DOHH2 (cell line): Measurements from ENCODE around the gene NUDT3.

ENCODE experiments used
- H3F3A ChIP-seq: fragments of 200-600 bp; sonication (generic), shearing (Covaris generic); 2 replicates; pipeline ENCODE4 v1.6.0; 2016; ENCODE audit warnings: antibody characterized with exemption, mild to moderate bottlenecking; ENCODE audit not compliant: control insufficient read depth, insufficient read depth
- H3K27ac ChIP-seq: fragments of 200-600 bp; sonication (generic); 2 replicates; pipeline ENCODE4 v1.5.1; 2014; ENCODE audit warnings: low read depth, mild to moderate bottlenecking, low read length, moderate library complexity
- H3K27me3 ChIP-seq: fragments of 200-600 bp; sonication (generic); 2 replicates; pipeline ENCODE4 v1.6.1; 2014; ENCODE audit warnings: mild to moderate bottlenecking, low read length, mixed read lengths; ENCODE audit not compliant: control insufficient read depth
- H3K36me3 ChIP-seq: fragments of 200-600 bp; sonication (generic); 2 replicates; pipeline ENCODE4 v1.6.1; 2014; ENCODE audit warnings: mild to moderate bottlenecking, low read length, moderate library complexity, mixed read lengths; ENCODE audit not compliant: control insufficient read depth
- H3K4me1 ChIP-seq: fragments of 200-600 bp; sonication (generic); 2 replicates; pipeline ENCODE4 v1.6.1; 2014; ENCODE audit warnings: mild to moderate bottlenecking, low read length, mixed read lengths; ENCODE audit not compliant: control insufficient read depth
- H3K4me2 ChIP-seq: fragments of 200-600 bp; sonication (generic); 2 replicates; pipeline ENCODE4 v1.6.0; 2014; ENCODE audit warnings: mild to moderate bottlenecking, low read length, moderate library complexity
- H3K4me3 ChIP-seq: fragments of 200-600 bp; sonication (generic); 2 replicates; pipeline ENCODE4 v1.5.1; 2014; ENCODE audit warnings: mild to moderate bottlenecking, low read length, mixed read lengths
- H3K79me2 ChIP-seq: fragments of 200-600 bp; sonication (generic); 2 replicates; pipeline ENCODE4 v1.6.1; 2014; ENCODE audit warnings: mild to moderate bottlenecking, low read length, mixed read lengths; ENCODE audit not compliant: control insufficient read depth
- H3K9me2 ChIP-seq: fragments of 200-600 bp; sonication (generic); replicated peaks from 2 replicates; pipeline ENCODE4 v1.6.1; 2014; ENCODE audit warnings: mild to moderate bottlenecking, low read length, mixed read lengths; ENCODE audit not compliant: control insufficient read depth
- H3K9me3 ChIP-seq: fragments of 200-600 bp; sonication (generic); 2 replicates; pipeline ENCODE4 v1.6.1; 2014; ENCODE audit warnings: antibody characterized with exemption, low read length, mixed read lengths; ENCODE audit not compliant: control insufficient read depth, insufficient read depth
- H4K20me1 ChIP-seq: fragments of 200-600 bp; sonication (generic); 2 replicates; pipeline ENCODE4 v1.6.0; 2014; ENCODE audit warnings: low read depth, mild to moderate bottlenecking, antibody characterized with exemption, low read length, moderate library complexity; ENCODE audit not compliant: control insufficient read depth, insufficient read depth
- CTCF ChIP-seq: fragments of 200-600 bp; sonication (generic); IDR thresholded peaks from one replicate; pipeline ENCODE4 v1.5.1; 2014; ENCODE audit warnings: antibody characterized with exemption, mild to moderate bottlenecking, low read depth, low read length; ENCODE audit not compliant: poor library complexity, severe bottlenecking
- EZH2phosphoT487 ChIP-seq: fragments of 200-600 bp; sonication (generic); IDR thresholded peaks from 2 replicates; pipeline ENCODE4 v1.6.1; 2017; ENCODE audit warnings: borderline replicate concordance, mild to moderate bottlenecking, antibody characterized with exemption, low read length, moderate library complexity, mixed read lengths

The NUDT3 gene

GRCh38 chr6:34338377-34338776 lies 54.1 kb downstream of the NUDT3 start:
- Histone ChIP-seq H4K20me1 (peaks cover 9% of the 10 kb centered on the region), H3K79me2 (peaks cover 76% of the 10 kb centered on the region), H3K4me3 (no peak overlapping the region), H3K4me2 (no peak overlapping the region), H3K27me3 (no peaks in the 10 kb centered on the region), H3K9me2 (no peaks in the 10 kb centered on the region), H3F3A (peaks cover 19% of the 10 kb centered on the region), H3K9me3 (no peaks in the 10 kb centered on the region), H3K27ac (no peak overlapping the region), H3K36me3 (peaks cover 28% of the 10 kb centered on the region), H3K4me1 (peaks cover 45% of the 10 kb centered on the region)
- no peak for TF ChIP-seq CTCF
- TF ChIP-seq EZH2phosphoT487: no peak

GRCh38 chr6:34334796-34335416 lies 57.6 kb downstream of the NUDT3 start:
- H4K20me1 ChIP-seq: peaks cover 13% of the 10 kb centered on the region
- peak overlapping the region; percentile 93 for H3K4me2 ChIP-seq
- H3F3A ChIP-seq: peaks cover 32% of the 10 kb centered on the region
- peaks cover 18% of the 10 kb centered on the region for H3K36me3 ChIP-seq
- no peaks in the 10 kb centered on the region for H3K9me2 ChIP-seq
- H3K9me3 ChIP-seq: no peaks in the 10 kb centered on the region
- peaks cover 69% of the 10 kb centered on the region for H3K4me1 ChIP-seq
- H3K27ac ChIP-seq: peak overlapping the region; percentile 85
- H3K27me3 ChIP-seq: no peaks in the 10 kb centered on the region
- TF ChIP-seq CTCF: no peak
- no peak for TF ChIP-seq EZH2phosphoT487
- H3K4me3 ChIP-seq: no peak overlapping the region
- peaks cover 64% of the 10 kb centered on the region for H3K79me2 ChIP-seq

- peaks cover 32% of the 10 kb centered on the region for H3F3A ChIP-seq
- peaks cover 64% of the 10 kb centered on the region for H3K4me1 ChIP-seq
- peak overlapping the region; percentile 61 for H3K4me3 ChIP-seq
- no peaks in the 10 kb centered on the region for H3K9me2 ChIP-seq
- H3K9me3 ChIP-seq: no peaks in the 10 kb centered on the region
- peaks cover 57% of the 10 kb centered on the region for H3K79me2 ChIP-seq
- TF ChIP-seq CTCF (no peak), EZH2phosphoT487 (no peak)
- no peaks in the 10 kb centered on the region for H3K27me3 ChIP-seq
- peaks cover 13% of the 10 kb centered on the region for H4K20me1 ChIP-seq
- H3K27ac ChIP-seq: peak overlapping the region; percentile 85
- H3K4me2 ChIP-seq: peak overlapping the region; percentile 93
- peaks cover 16% of the 10 kb centered on the region for H3K36me3 ChIP-seq
Measured at GRCh38 chr6:34333858-34334257, 58.6 kb downstream of the NUDT3 start.
